CD4-positive, alpha-beta T cell treated with Interleukin-21 for 1 hour (primary cell): ENCODE results near the gene TACC3.
"Not testable (repeated sequence)": the region's sequence is repeated elsewhere in the genome, so short reads cannot be mapped to it uniquely, and the experiment has no call there.

Experiments
- DNase-seq: peaks from one replicate; pipeline ENCODE4 v3.0.0-alpha.2; 2020

Gene TACC3

GRCh38 chr4:1721003-1721665, at the start of gene TACC3, which contains the start of gene TMEM129:
TACC3 (plus strand) TSS chr4:1721521; CDS start chr4:1723422, 1,901 bp downstream.
TMEM129 (minus strand) TSS chr4:1721323; CDS start chr4:1720837, 486 bp downstream.
- peak; percentile 98 for DNase-seq

DNA sequence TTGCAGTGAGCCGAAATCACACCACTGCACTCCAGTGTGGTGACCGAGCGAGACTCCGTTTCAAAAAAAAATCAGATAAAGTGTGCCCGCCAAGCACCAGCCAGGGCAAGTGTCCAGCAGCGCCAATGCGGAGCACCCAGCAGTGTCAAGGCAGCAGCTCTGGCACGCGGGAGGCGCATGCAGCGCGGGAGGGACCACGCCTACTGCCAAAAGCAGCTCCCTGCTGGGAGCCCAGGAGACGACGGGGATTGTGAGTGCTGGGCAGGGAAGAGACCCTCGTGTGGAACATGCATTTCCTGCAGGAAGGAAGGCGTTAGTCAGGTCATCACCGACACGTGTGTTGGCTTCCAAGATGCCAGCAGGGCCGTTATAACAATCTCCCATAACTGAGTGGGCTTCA, 47.6 kb upstream of the TACC3 start:
- no peak for DNase-seq

DNA sequence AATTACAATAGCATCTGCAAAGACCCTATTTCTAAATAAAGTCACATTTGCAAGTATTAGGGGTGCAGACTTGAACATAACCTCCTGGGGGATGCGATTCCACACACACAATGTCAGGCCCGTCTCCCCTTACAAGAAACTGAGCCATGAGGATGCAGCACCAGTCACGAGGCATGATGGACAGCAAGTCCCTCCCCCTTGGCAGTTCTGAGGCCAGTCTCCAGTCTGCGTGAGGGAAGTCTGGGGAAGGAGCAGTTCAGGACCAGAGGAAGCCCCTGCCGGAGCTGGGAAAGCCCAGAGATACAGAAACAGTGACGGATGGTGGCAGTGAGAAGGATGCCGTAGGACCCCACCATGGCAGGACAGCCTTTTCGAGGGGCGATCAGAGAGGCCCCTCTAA, 46.6 kb upstream of the TACC3 start:
- no peak for DNase-seq

GRCh38 chr4:1675136-1675801, 46.1 kb upstream of the TACC3 start:
- DNase-seq: no peak

DNA sequence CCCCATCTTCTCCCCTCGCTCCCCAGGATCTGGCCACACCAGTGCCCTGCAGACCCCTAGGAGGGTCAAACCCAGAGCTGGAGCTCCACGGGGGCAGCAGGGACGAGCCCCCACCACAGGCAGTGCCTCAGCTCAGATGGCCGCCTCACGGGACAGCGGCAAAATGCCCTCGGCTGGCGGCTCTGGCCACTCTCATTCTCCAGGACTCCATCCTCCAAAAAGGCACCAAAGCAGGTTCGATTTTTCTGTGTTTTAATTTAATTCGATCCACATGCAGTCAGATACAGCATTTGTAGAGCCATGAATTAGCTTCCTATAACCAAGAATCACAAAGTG, 45.6 kb upstream of the TACC3 start:
- DNase-seq: no peak

GRCh38 chr4:1676605-1677525, 44.5 kb upstream of the TACC3 start:
- no peak for DNase-seq

DNA sequence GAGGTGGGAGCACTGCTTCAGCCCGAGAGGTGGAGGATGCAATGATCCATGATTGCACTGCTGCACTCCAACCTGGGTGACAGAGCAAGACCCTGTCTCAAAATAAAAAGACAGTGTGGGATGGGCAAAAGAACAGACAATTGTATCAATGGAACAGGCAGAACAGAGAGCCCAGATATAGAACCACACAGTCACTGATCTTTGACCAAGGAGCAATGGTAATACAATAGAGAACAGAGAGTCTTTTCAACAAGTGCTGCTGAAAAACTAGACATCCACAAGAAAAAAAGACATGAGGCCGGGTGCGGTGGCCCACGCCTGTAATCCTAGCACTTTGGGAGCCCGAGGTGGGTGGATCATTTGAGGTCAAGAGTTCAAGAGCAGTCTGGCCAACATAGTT, 43.1 kb upstream of the TACC3 start:
- no peak for DNase-seq

GRCh38 chr4:1682860-1683259, 38.5 kb upstream of the TACC3 start:
- no peak for DNase-seq

GRCh38 chr4:1683261-1683735, 38.0 kb upstream of the TACC3 start:
- DNase-seq: peak; percentile 2

- DNase-seq: peak; percentile 93
Measured at GRCh38 chr4:1683736-1684505, 37.4 kb upstream of the TACC3 start, which contains the start of gene FAM53A. FAM53A (minus strand) TSS chr4:1684313; CDS start chr4:1668741, 15,572 bp downstream.

DNA sequence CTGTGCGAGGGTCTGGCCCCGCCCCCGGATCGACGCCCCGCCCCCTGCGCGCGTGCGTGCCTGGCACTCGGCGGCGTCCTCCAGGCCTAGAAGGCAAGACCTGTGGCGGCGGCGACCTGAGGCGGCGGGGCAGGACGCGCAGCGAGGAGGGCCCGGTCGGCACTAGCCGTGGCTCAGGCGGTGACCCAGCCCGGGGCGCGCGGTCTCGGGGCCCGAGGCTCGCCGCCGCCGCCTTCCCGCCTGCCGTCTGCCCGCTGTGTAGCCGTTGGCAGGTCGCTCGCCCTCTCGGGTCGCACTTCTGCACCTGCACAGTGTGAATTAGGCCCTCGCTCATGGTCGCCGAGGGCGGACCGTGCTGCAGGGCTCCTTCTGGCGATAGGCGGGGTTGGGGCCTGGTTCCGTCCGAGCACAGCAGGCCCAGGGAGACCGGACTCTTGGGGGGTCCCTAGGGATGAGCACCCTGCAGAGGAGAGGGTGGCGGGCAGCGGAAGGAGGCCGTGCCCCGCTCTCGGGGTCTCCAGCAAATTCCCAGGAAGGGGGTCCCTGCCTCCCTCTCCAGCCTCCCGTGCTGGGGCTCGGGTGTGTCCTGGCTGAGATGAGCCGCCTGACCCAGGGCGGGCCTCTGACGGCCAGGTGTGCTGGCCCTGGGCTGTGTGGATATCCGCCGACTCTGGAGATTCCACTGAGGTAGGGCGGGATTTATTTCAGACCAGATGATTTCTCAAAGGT, 36.7 kb upstream of the TACC3 start:
- DNase-seq: no peak

GRCh38 chr4:1685235-1686150, 35.8 kb upstream of the TACC3 start:
- no peak for DNase-seq

DNA sequence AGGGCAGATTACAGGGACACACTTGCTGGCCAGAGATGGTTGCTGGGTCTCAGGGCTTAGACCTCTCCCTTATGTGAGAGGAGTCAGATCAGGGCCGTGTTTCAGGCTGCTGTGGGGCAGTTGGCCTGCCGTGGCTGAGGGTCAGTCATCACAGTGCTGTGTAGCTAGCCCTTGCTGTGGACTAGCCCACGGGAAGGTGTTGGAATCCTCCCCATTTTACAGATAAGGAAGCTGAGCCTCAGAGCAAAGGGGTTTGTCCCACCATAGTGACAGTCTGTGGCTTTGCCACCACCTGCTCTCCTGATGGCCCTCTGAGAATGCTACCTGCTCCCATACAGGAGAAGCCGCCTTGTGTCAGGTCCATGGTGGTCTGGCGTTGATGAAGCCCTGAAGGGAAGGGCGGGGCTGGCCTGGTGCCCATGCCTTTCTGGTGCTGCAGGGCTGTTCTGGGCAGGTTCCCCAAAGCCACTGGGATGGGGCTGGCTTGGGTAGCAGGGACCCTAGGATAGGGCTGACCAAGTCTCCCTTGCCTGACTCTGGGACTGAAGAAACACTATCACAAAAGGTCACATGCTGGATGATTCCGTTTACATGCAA, 34.8 kb upstream of the TACC3 start:
- no peak for DNase-seq

- no peak for DNase-seq
Measured at GRCh38 chr4:1690698-1691097, 30.6 kb upstream of the TACC3 start.

DNA sequence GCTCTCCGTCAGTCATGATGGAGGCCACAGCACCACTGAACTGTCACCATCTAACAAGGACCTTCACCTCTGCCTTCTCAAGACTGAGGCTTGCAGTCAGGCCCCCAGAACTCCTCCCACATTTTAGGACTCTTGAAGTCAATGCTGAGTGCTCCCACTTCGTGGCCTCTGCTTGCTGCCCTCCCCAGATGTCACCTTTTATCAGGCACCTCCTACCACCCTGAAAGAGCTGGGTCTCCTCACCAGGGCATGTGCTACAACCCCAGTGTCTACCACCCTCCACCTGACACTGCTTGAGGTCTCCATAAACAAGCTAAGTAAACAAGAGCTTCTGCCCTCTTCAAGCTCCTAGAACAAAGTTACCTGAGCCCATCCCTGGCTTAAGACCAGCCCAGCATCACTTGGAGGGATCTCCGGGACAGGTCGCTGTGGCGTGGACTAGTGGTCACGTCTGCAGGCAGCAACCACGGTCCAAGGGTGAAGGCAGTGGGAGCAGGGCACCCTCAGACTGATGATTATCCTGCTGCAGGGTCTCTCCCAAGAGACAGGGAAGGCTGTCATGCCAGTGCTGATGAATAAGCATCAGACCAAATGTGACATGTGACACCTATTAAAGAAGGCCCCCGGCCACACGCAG, 29.5 kb upstream of the TACC3 start:
- DNase-seq: no peak

DNA sequence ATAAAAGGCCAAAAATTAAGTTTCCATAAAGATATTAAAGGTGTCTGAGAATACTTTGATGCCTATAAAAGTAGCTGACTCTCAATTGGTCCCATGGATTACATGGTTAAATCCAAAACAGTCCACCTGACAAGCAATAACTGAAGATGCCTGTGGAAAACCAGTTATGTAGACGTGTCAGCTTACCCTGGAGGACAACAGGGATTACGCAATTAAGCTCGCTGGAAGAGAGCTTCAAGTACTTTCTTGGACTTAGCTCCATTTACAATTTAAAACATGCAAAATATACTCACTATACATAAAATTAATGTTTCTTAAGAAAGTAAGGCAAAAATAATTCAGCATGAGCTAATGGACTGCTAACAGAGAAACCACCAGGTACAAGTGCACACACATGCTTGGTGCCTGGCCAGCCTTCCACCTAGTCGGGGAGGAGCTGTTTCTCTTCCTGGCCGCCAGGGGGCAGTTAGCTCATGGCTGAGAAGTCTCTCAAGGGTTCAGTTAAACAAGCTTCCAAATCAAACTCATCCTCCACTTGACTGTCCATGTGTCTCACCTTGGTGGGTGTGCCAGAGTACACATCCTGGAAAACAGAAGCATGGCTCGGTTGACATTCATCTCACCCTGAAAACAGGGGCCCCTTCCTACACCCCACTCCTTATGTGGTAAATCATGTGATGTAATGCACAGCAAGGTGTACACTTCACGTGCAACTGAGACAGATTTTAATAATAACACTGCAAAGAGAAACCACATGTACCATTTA, 28.0 kb upstream of the TACC3 start:
- DNase-seq: peak; percentile 85

DNA sequence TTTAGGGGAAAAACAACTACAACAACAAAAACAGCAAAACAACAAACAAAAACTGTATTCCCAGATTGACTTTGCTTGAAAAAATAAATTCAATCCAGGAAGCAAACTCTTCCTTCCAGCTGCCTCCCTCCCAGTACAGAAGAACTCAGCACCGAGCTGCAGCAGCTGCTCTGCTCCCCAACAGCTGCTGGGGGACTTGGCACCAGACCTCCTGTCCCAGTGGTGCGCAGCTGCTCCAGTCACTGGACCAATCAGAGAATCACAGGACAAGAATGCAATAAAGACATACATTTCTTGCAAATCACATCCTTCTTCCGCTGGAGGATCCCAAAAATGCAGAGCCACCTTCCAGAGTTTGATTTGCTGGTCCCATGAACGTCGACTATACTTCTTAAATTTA, 25.4 kb upstream of the TACC3 start:
- no peak for DNase-seq

GRCh38 chr4:1701671-1702070, 19.6 kb upstream of the TACC3 start:
- not testable (repeated sequence) for DNase-seq

GRCh38 chr4:1703867-1704266, 17.5 kb upstream of the TACC3 start:
- DNase-seq: no peak
